ENCODE results near the gene SLIT1.

GRCh38 chr10:97028832-97029178, 157.0 kb downstream of the SLIT1 start:
- TF ChIP-seq CTCF (IDR thresholded peaks at IDR 0.05; ENCODE audit: low read length) (no peak), EZH2 (IDR thresholded peaks at IDR 0.05; ENCODE audit: borderline replicate concordance, low read length) (no peak)
